ENCODE measurements around the gene ITGB8. TPM values are rescaled to one million over a fixed set of nuclear protein-coding genes. Genes with fewer than 3 reads are reported as not detected.

The ITGB8 gene
- total and polyA plus RNA-seq, 9 of the 15 experiments (the other 6 are each of a cell fraction or from before 2014, with no cell fraction given): under 0.01 to 0.03 (median 0.02) TPM; not detected in 6

- intact Hi-C loops (cut with micrococcal nuclease): no loop called here
- Histone ChIP-seq H3K9me1 (ENCODE audit: control insufficient read depth, insufficient read depth, low read length) (no peaks in the 10 kb centered on the region), H4K20me1 (replicated peaks; ENCODE audit: control insufficient read depth, insufficient read depth, low read length) (no peaks in the 10 kb centered on the region), H2AFZ (ENCODE audit: low read depth, low read length) (no peak overlapping the region), H3K4me2 (ENCODE audit: insufficient read depth, low read length) (no peak overlapping the region), H3K27ac (ENCODE audit: extremely low read depth, low read depth, low read length) (no peak overlapping the region), H3K36me3 (ENCODE audit: control insufficient read depth, insufficient read depth, low read length) (no peaks in the 10 kb centered on the region), H3K27me3 (ENCODE audit: control insufficient read depth in 2 of 2, insufficient read depth in 2 of 2, low read length in 2 of 2) (no peaks in the 10 kb centered on the region), H3K4me3 (no peak overlapping the region), H3K9ac (ENCODE audit: insufficient read depth in 1 of 2, low read depth in 2 of 2, low read length in 2 of 2) (no peak overlapping the region), H3K4me1 (replicated peaks in 1 of 2; ENCODE audit: control insufficient read depth in 2 of 2, insufficient read depth in 2 of 2, low read length in 2 of 2) (no peaks in the 10 kb centered on the region), H3K79me2 (ENCODE audit: control insufficient read depth, insufficient read depth, low read length) (no peaks in the 10 kb centered on the region), H3K9me3 (replicated peaks; ENCODE audit: control insufficient read depth, insufficient read depth, low read depth, low read length) (no peaks in the 10 kb centered on the region)
- TF ChIP-seq HCFC1 (IDR thresholded peaks at IDR 0.05; ENCODE audit: low read depth, low read length) (no peak), STAT6 (CRISPR knock-in tag; IDR thresholded peaks at IDR 0.05) (no peak), SRSF9 (IDR thresholded peaks at IDR 0.05; ENCODE audit: borderline replicate concordance, low read depth, low read length) (no peak), ATF3 (IDR thresholded peaks at IDR 0.05) (peak; percentile 47), ATF3 (CRISPR knock-in tag; conservative IDR thresholded peaks at IDR 0.05) (no peak), NFE2 (IDR thresholded peaks at IDR 0.05; ENCODE audit: low read depth) (no peak), CEBPG (CRISPR knock-in tag; IDR thresholded peaks at IDR 0.05) (no peak), CEBPG (tag; conservative IDR thresholded peaks at IDR 0.05 in 1 of 2, IDR thresholded peaks at IDR 0.05 in 1 of 2) (peak; percentile 16 to 77; a peak in 2 of 4 replicates), TRIM28 (IDR thresholded peaks at IDR 0.05) (no peak), MTA2 (IDR thresholded peaks at IDR 0.05; ENCODE audit: low read depth) (no peak), GTF3C2 (IDR thresholded peaks at IDR 0.05; ENCODE audit: borderline replicate concordance, extremely low read depth, insufficient read length) (no peak), ETS2 (tag; IDR thresholded peaks at IDR 0.05; ENCODE audit: borderline replicate concordance, poor library complexity, severe bottlenecking) (no peak), EP400 (IDR thresholded peaks at IDR 0.05) (no peak), U2AF1 (optimal IDR thresholded peaks at IDR 0.05; ENCODE audit: low read depth, low read length) (no peak)
- in situ Hi-C loops (cut with MboI): no loop called here
- DNase-seq (ENCODE audit: extremely low read depth in 1 of 4, low spot score in 3 of 4) (no peak), FAIRE-seq (no peak), ATAC-seq (no peak)
- ChIA-PET POLR2A (no interaction called here), CTCF (ENCODE audit: low intra/inter-chr PET ratio) (no interaction called here)
- BruUV-seq (replicated peaks): no TSS peak
- WGBS (ENCODE audit: insufficient coverage, low coverage, missing lambda C conversion rate): 0% methylated on average over 4 of the region's 4 CpGs
These were observed 64.4 kb downstream of the ITGB8 start for GRCh38 chr7:20395104-20395503.
